ENCODE results near the gene OPN5. TPM values are rescaled to one million over a fixed set of nuclear protein-coding genes. Genes with fewer than 3 reads are reported as not detected.

OPN5 gene
- polyA plus RNA-seq, 1 of the 3 experiments (the other 2 are of a cell fraction), result not detected

- WGBS (ENCODE audit: low lambda C conversion rate), result 4% methylated on average over 5 of the region's 6 CpGs
- Histone ChIP-seq H3K27ac (ENCODE audit: low read depth in 2 of 2, low read length in 1 of 2) (no peak overlapping the region), H4K20me1 (ENCODE audit: insufficient read depth) (no peaks in the 10 kb centered on the region), H3K4me2 (no peak overlapping the region), H3K27me3 (ENCODE audit: insufficient read depth) (peaks cover 14% of the 10 kb centered on the region; the same call in 1 of the 2 replicates), H3F3A (replicated peaks; ENCODE audit: insufficient read depth) (no peaks in the 10 kb centered on the region), H3K4me3 (ENCODE audit: low read depth in 2 of 2, low read length in 1 of 2) (no peak overlapping the region), H3K9me2 (no peaks in the 10 kb centered on the region), H3K9ac (no peak overlapping the region), H3K79me2 (ENCODE audit: insufficient read depth) (no peaks in the 10 kb centered on the region), H3K9me3 (no peaks in the 10 kb centered on the region), H3K4me1 (ENCODE audit: control insufficient read depth in 1 of 2, insufficient read depth in 2 of 2, low read depth in 1 of 2, low read length in 1 of 2) (no peaks in the 10 kb centered on the region), H2AFZ (ENCODE audit: low read depth) (no peak overlapping the region), H3K36me3 (replicated peaks in 1 of 2; ENCODE audit: control insufficient read depth in 1 of 2, insufficient read depth in 2 of 2, low read length in 1 of 2) (no peaks in the 10 kb centered on the region)
- ChIA-PET POLR2A (no interaction called here), CTCF (no interaction called here)
- TF ChIP-seq CHD2 (IDR thresholded peaks at IDR 0.05; ENCODE audit: low read length, partially characterized antibody) (no peak), TEAD4 (IDR thresholded peaks at IDR 0.05; ENCODE audit: borderline replicate concordance, insufficient read depth) (no peak), RCOR1 (IDR thresholded peaks at IDR 0.05; ENCODE audit: low read length) (no peak), PBX3 (IDR thresholded peaks at IDR 0.05) (no peak), TCF12 (IDR thresholded peaks at IDR 0.05) (no peak), TAF1 (IDR thresholded peaks at IDR 0.05; ENCODE audit: borderline replicate concordance, low read depth, low read length) (no peak), NRF1 (IDR thresholded peaks at IDR 0.05; ENCODE audit: low read depth, low read length) (no peak)
- no peak for DNase-seq
Observed at GRCh38 chr6:47852727-47853126, 70.9 kb downstream of the OPN5 start.

- H2AFZ ChIP-seq (ENCODE audit: low read depth), result no peak overlapping the region
- H3K9me2 ChIP-seq, result no peaks in the 10 kb centered on the region
- no peak for TF ChIP-seq NRF1 (IDR thresholded peaks at IDR 0.05; ENCODE audit: low read depth, low read length)
- no peak for TF ChIP-seq SMC3 (IDR thresholded peaks at IDR 0.05; ENCODE audit: low read depth, low read length)
- TF ChIP-seq IRF3 (IDR thresholded peaks at IDR 0.05; ENCODE audit: low read depth, low read length), result no peak
- TF ChIP-seq POLR2AphosphoS5 (IDR thresholded peaks at IDR 0.05; ENCODE audit: low read depth, low read length), result no peak
- TF ChIP-seq FOXM1 (IDR thresholded peaks at IDR 0.05; ENCODE audit: low read depth), result no peak
- no peak for TF ChIP-seq ELF1 (IDR thresholded peaks at IDR 0.05)
- TF ChIP-seq CHD2 (IDR thresholded peaks at IDR 0.05; ENCODE audit: low read length, partially characterized antibody), result no peak
- no peak for TF ChIP-seq RXRA (IDR thresholded peaks at IDR 0.05; ENCODE audit: borderline replicate concordance, low read depth)
- TF ChIP-seq MAX (IDR thresholded peaks at IDR 0.05; ENCODE audit: low read depth), result no peak
- TF ChIP-seq CTCF (IDR thresholded peaks at IDR 0.05), result no peak
- no peak for TF ChIP-seq USF1 (IDR thresholded peaks at IDR 0.05; ENCODE audit: borderline replicate concordance, low read depth)
- no peak for TF ChIP-seq USF2 (IDR thresholded peaks at IDR 0.05; ENCODE audit: borderline replicate concordance, low read depth, low read length)
- H3K27ac ChIP-seq (ENCODE audit: low read depth in 2 of 2, low read length in 1 of 2), result no peak overlapping the region
- CTCF ChIA-PET, result no interaction called here
- H3K4me3 ChIP-seq (ENCODE audit: low read depth in 2 of 2, low read length in 1 of 2), result no peak overlapping the region
- H3K36me3 ChIP-seq (replicated peaks in 1 of 2; ENCODE audit: control insufficient read depth in 1 of 2, insufficient read depth in 2 of 2, low read length in 1 of 2), result no peaks in the 10 kb centered on the region
- peaks cover 12% of the 10 kb centered on the region; the same call in 1 of the 2 replicates for H3K27me3 ChIP-seq (ENCODE audit: insufficient read depth)
- H3K9ac ChIP-seq, result no peak overlapping the region
- no peaks in the 10 kb centered on the region for H4K20me1 ChIP-seq (ENCODE audit: insufficient read depth)
- H3K4me2 ChIP-seq, result no peak overlapping the region
- no peak for DNase-seq
- H3K4me1 ChIP-seq (ENCODE audit: control insufficient read depth in 1 of 2, insufficient read depth in 2 of 2, low read depth in 1 of 2, low read length in 1 of 2), result no peaks in the 10 kb centered on the region
- POLR2A ChIA-PET, result no interaction called here
- H3K79me2 ChIP-seq (ENCODE audit: insufficient read depth), result no peaks in the 10 kb centered on the region
- H3F3A ChIP-seq (replicated peaks; ENCODE audit: insufficient read depth), result no peaks in the 10 kb centered on the region
- no peaks in the 10 kb centered on the region for H3K9me3 ChIP-seq
- 3% methylated on average over 3 of the region's 3 CpGs for WGBS (ENCODE audit: low lambda C conversion rate)
Observed at GRCh38 chr6:47853766-47854165, 71.9 kb downstream of the OPN5 start.

All from SK-N-SH (cell line).